ENCODE results near the gene CT45A9. TPM values are rescaled to one million over a fixed set of nuclear protein-coding genes. Genes with fewer than 3 reads are reported as not detected.
"Not testable (repeated sequence)": the region's sequence is repeated elsewhere in the genome, so short reads cannot be mapped to it uniquely, and the experiment has no call there.

Gene CT45A9
- total RNA-seq: not detected

- H3K9me3 Mint-ChIP-seq; H3K4me3 Mint-ChIP-seq; H3K36me3 Mint-ChIP-seq (ENCODE audit: insufficient read depth); H3K27me3 Mint-ChIP-seq (ENCODE audit: low read depth); H3K4me1 Mint-ChIP-seq (ENCODE audit: low read depth); ATAC-seq; DNase-seq: not testable (repeated sequence)
Measured at GRCh38 chrX:135871712-135872111, at the start of gene CT45A9. Gene CT45A9 (minus strand): TSS chrX:135871812. CDS start chrX:135868061, 3,751 bp downstream.

GRCh38 chrX:135920516-135920915 is 48.9 kb upstream of the CT45A9 start:
- H3K9me3 Mint-ChIP-seq: not testable (repeated sequence)

GRCh38 chrX:135914404-135914803 is 42.8 kb upstream of the CT45A9 start:
- Mint-ChIP-seq H3K4me1 (ENCODE audit: low read depth) (no peaks in the 10 kb centered on the region), H3K27me3 (ENCODE audit: low read depth) (no peaks in the 10 kb centered on the region), H3K36me3 (ENCODE audit: insufficient read depth) (no peaks in the 10 kb centered on the region), H3K4me3 (no peak overlapping the region), H3K9me3 (no peaks in the 10 kb centered on the region)
- no peak for DNase-seq
- ATAC-seq: no peak

More at GRCh38 chrX:135920516-135920915, 48.9 kb upstream of the CT45A9 start:
- not testable (repeated sequence) for DNase-seq; ATAC-seq; H3K4me1 Mint-ChIP-seq (ENCODE audit: low read depth); H3K4me3 Mint-ChIP-seq; H3K36me3 Mint-ChIP-seq (ENCODE audit: insufficient read depth); H3K27me3 Mint-ChIP-seq (ENCODE audit: low read depth)

GRCh38 chrX:135910251-135910650 is 38.6 kb upstream of the CT45A9 start:
- no peak overlapping the region for H3K4me3 Mint-ChIP-seq
- peaks cover 2% of the 10 kb centered on the region for H3K27me3 Mint-ChIP-seq (ENCODE audit: low read depth)
- H3K4me1 Mint-ChIP-seq (ENCODE audit: low read depth): no peaks in the 10 kb centered on the region
- no peaks in the 10 kb centered on the region for H3K36me3 Mint-ChIP-seq (ENCODE audit: insufficient read depth)
- no peak for ATAC-seq
- DNase-seq: no peak
- no peaks in the 10 kb centered on the region for H3K9me3 Mint-ChIP-seq

- Mint-ChIP-seq H3K27me3 (ENCODE audit: low read depth) (no peaks in the 10 kb centered on the region), H3K4me1 (ENCODE audit: low read depth) (no peaks in the 10 kb centered on the region), H3K9me3 (no peaks in the 10 kb centered on the region), H3K4me3 (no peak within 1 kb of the TSS), H3K36me3 (ENCODE audit: insufficient read depth) (no peaks in the 10 kb centered on the region)
- no peak for ATAC-seq
- no peak for DNase-seq
Measured at GRCh38 chrX:135893294-135893817, 21.7 kb upstream of the CT45A9 start, which contains the start of the genes CT45A10 and SAGE1. Gene CT45A10 (minus strand): TSS chrX:135893444. CDS start chrX:135885344, 8,100 bp downstream. Gene SAGE1 (plus strand): TSS chrX:135893716. CDS start chrX:135896243, 2,527 bp downstream.

- no peaks in the 10 kb centered on the region for H3K27me3 Mint-ChIP-seq (ENCODE audit: low read depth)
- H3K9me3 Mint-ChIP-seq: no peaks in the 10 kb centered on the region
- H3K36me3 Mint-ChIP-seq (ENCODE audit: insufficient read depth): no peaks in the 10 kb centered on the region
- DNase-seq: no peak
- no peak for ATAC-seq
- H3K4me1 Mint-ChIP-seq (ENCODE audit: low read depth): no peaks in the 10 kb centered on the region
- H3K4me3 Mint-ChIP-seq: no peak overlapping the region
Measured at GRCh38 chrX:135892781-135893180, 21.2 kb upstream of the CT45A9 start.

- Mint-ChIP-seq H3K4me3 (no peak overlapping the region), H3K9me3 (no peaks in the 10 kb centered on the region), H3K36me3 (ENCODE audit: insufficient read depth) (no peaks in the 10 kb centered on the region), H3K4me1 (ENCODE audit: low read depth) (no peaks in the 10 kb centered on the region), H3K27me3 (ENCODE audit: low read depth) (no peaks in the 10 kb centered on the region)
- ATAC-seq (no peak), DNase-seq (no peak)
Measured at GRCh38 chrX:135890087-135890585, 18.5 kb upstream of the CT45A9 start.

- not testable (repeated sequence) for H3K27me3 Mint-ChIP-seq (ENCODE audit: low read depth); H3K36me3 Mint-ChIP-seq (ENCODE audit: insufficient read depth); H3K4me1 Mint-ChIP-seq (ENCODE audit: low read depth); ATAC-seq; H3K9me3 Mint-ChIP-seq; H3K4me3 Mint-ChIP-seq; DNase-seq
Measured at GRCh38 chrX:135888976-135889375, 17.4 kb upstream of the CT45A9 start.

- DNase-seq; H3K9me3 Mint-ChIP-seq; ATAC-seq; H3K4me1 Mint-ChIP-seq (ENCODE audit: low read depth); H3K27me3 Mint-ChIP-seq (ENCODE audit: low read depth); H3K4me3 Mint-ChIP-seq; H3K36me3 Mint-ChIP-seq (ENCODE audit: insufficient read depth): not testable (repeated sequence)
Measured at GRCh38 chrX:135888230-135888629, 16.6 kb upstream of the CT45A9 start.

GRCh38 chrX:135882741-135883140 is 11.1 kb upstream of the CT45A9 start:
- H3K27me3 Mint-ChIP-seq (ENCODE audit: low read depth): not testable (repeated sequence)

GRCh38 chrX:135854438-135854837 is 17.2 kb downstream of the CT45A9 start, which contains the start of gene CT45A8:
Gene CT45A8 (minus strand): TSS chrX:135854538. CDS start chrX:135850783, 3,755 bp downstream.
- H3K4me3 Mint-ChIP-seq; H3K4me1 Mint-ChIP-seq (ENCODE audit: low read depth); ATAC-seq; DNase-seq; H3K36me3 Mint-ChIP-seq (ENCODE audit: insufficient read depth); H3K27me3 Mint-ChIP-seq (ENCODE audit: low read depth); H3K9me3 Mint-ChIP-seq: not testable (repeated sequence)

More at GRCh38 chrX:135882741-135883140, 11.1 kb upstream of the CT45A9 start:
- not testable (repeated sequence) for H3K4me3 Mint-ChIP-seq; ATAC-seq; H3K36me3 Mint-ChIP-seq (ENCODE audit: insufficient read depth); H3K4me1 Mint-ChIP-seq (ENCODE audit: low read depth); H3K9me3 Mint-ChIP-seq; DNase-seq

GRCh38 chrX:135837180-135837579 is 34.4 kb downstream of the CT45A9 start, which contains the start of gene CT45A7:
Gene CT45A7 (minus strand): TSS chrX:135837280. CDS start chrX:135833533, 3,747 bp downstream.
- not testable (repeated sequence) for H3K36me3 Mint-ChIP-seq (ENCODE audit: insufficient read depth); DNase-seq; H3K9me3 Mint-ChIP-seq; H3K27me3 Mint-ChIP-seq (ENCODE audit: low read depth); ATAC-seq; H3K4me3 Mint-ChIP-seq; H3K4me1 Mint-ChIP-seq (ENCODE audit: low read depth)

GRCh38 chrX:135819912-135820311 is 51.7 kb downstream of the CT45A9 start, which contains the start of gene CT45A2:
Gene CT45A2 (minus strand): TSS chrX:135820012. CDS start chrX:135816265, 3,747 bp downstream.
- ATAC-seq; H3K4me3 Mint-ChIP-seq; H3K27me3 Mint-ChIP-seq (ENCODE audit: low read depth); DNase-seq; H3K36me3 Mint-ChIP-seq (ENCODE audit: insufficient read depth); H3K9me3 Mint-ChIP-seq; H3K4me1 Mint-ChIP-seq (ENCODE audit: low read depth): not testable (repeated sequence)

Data from activated T-cell treated with anti-CD3 and anti-CD28 coated beads, Interleukin-2, amount 50 U/mL, for 4 hours (primary cell).